COLO829 (cell line): ENCODE data around the gene TAL1.
A peak's percentile ranks its signal among the peaks of the same experiment; 100 is the strongest.
"Not testable (repeated sequence)": the region's sequence is repeated elsewhere in the genome, so short reads cannot be mapped to it uniquely, and the experiment has no call there.

Experiments used
- DNase-seq: peaks from one replicate; pipeline ENCODE4 v3.0.0; 2012; ENCODE audit warnings: low spot score

TAL1 gene

GRCh38 chr1:47232187-47232874 is at the start of gene TAL1:
TSS of gene TAL1 (minus strand) at chr1:47232225. CDS start at chr1:47225888, 6,337 bp downstream.
- DNase-seq: no peak

GRCh38 chr1:47280142-47280541 is 48.1 kb upstream of the TAL1 start:
- DNase-seq: no peak

DNA sequence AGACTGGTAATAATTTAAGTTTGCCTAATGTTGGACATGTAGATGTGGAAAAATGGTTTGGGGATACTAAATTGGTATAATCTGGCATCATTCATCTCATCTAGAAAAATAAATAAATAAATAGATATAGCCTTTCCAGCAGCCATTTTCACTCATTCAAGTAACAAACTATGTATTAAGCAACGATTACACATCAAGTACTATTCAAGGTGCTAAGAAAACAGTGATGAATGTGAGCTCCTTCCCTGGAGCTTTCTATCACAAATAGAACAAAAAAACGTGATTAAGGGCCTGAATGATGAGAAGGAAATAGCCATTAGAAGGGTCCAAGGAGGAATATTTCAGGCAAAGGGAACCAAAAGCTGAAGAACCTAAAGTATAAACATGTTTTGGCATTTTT is 44.8 kb upstream of the TAL1 start:
- no peak for DNase-seq

DNA sequence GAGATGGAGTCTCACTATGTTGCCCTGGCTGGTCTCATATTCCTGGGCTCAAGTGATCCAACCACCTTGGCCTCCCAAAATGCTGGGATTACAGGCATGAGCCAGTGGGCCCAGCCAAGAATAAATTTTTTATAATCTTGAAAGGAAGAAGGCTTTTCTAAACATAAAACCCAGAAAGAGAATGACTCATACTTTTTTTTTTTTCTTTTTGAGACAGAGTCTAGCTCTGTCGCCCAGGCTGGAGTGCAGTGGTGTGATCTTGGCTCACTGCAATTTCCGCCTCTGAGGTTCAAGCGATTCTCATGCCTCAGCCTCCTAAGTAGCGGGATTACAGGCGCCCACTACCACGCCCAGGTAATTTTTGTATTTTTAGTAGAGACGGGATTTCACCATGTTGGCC is 43.8 kb upstream of the TAL1 start:
- DNase-seq: not testable (repeated sequence)

DNA sequence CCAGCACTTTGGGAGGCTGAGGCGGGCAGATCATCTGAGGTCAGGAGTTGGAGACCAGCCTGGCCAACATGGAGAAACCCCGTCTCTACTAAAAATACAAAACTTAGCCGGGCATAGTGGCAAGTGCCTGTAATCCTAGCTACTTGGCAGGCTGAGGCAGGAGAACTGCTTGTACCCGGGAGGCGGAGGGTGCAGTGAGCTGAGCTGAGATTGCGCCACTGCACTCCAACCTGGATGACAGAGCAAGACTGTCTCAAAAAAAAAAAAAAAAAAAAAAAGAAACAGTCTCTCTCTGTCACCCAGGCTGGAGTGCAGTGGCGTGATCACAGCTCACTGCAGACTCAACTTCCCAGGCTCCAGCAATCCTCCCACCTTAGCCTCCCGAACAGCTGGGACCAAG is 33.5 kb upstream of the TAL1 start:
- DNase-seq: not testable (repeated sequence)

- DNase-seq: peak; percentile 28
These were observed 30.9 kb upstream of the TAL1 start for GRCh38 chr1:47262787-47263413.

DNA sequence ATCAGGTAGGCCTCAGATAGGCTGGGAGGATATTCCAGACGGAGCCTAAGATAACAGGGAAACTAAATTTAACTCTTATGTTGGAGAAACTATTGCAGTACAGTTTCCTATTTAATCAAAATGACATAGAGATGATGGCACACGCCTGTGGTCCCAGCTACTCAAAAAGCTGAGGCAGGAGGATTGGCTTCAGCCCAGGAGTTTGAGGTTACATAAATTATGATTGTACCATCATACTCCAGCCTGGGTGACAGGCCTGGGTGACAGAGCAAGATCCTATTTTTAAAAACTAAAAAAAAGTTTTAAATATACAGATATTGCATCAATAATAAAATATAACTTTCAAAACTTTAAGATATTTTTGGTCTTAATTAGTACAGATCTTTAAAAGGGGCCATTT is 25.2 kb upstream of the TAL1 start:
- no peak for DNase-seq

- no peak for DNase-seq
These were observed 20.8 kb upstream of the TAL1 start for GRCh38 chr1:47252795-47253194.

DNA sequence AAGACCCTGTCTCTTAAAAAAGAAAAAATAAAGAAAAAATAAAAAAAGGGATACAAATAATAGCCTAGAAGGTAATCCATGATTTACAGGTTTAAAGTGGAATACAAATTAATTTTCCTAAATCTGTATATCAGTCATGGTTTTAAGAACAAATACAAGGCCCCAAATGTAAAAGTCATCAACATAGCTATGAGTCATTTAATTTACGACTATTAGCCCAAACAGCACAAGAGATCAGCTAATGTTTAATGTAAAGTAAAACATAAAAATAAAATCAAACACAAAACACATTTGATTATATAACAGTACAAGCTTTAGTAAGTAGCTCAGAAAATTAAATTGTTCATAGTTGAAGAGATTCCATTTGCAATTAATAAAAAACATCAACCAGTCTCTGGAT is 20.3 kb upstream of the TAL1 start:
- DNase-seq: no peak

DNA sequence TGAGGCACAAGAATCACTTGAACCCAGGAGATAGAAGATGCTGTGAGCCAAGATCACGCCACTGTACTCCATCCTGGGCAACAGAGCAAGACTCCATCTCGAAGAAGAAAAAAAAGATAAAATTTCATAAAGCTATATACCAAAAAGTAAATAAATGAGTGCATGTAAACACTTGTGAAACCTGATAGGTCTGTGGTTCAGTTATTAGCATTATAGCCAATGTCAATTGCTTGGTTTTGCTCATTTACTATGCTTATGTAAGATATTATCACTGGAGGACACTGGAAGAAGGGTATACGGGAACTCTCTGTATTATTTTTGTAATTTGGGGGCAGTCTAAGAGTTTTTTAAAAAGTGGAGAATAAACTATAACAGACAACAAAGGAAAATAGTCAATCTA is 17.7 kb upstream of the TAL1 start:
- DNase-seq: no peak

DNA sequence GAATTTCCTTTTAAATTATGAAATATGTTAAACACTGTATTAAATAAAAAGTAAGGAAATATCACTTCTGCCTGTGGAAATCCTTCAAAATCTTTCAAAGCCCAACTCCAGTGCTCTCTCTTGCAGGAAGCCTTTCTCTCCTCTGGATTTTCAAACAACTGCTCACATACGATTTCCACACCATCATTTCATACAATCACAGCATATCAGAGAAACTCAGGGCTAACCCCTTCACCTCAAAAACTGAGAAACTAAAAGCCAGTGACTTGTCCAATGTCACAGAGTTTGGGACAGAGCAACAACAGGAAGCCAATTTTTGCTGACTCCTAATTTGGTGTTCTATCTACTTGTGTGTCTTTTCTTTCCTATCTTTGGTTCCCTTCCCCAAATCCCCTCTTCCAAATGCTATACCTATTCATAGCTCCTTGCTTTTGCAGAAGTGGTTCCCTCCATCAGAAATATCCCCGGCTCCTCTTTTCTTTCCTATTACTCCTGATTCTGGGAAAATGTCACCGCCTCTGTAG is 12.4 kb upstream of the TAL1 start:
- no peak for DNase-seq

DNA sequence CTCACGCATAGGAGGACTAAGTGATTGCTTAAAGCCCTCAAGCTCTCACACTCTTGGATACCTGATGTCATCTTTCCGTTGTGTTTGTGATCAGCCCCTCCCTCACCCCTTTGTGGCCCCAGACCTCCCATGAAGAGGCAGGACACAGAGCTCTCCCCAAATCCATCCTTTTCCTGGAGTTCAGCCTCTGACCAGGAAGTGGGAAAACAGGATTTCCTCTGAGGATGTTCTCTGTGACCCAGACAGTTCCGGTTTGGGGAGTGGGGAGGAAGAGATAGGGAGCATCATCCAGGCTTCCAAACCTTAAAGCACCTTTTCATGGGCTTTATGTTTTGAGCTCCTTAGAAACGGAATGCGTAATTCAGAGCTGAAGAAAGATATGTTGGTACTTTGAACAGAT is 11.9 kb upstream of the TAL1 start:
- no peak for DNase-seq

DNA sequence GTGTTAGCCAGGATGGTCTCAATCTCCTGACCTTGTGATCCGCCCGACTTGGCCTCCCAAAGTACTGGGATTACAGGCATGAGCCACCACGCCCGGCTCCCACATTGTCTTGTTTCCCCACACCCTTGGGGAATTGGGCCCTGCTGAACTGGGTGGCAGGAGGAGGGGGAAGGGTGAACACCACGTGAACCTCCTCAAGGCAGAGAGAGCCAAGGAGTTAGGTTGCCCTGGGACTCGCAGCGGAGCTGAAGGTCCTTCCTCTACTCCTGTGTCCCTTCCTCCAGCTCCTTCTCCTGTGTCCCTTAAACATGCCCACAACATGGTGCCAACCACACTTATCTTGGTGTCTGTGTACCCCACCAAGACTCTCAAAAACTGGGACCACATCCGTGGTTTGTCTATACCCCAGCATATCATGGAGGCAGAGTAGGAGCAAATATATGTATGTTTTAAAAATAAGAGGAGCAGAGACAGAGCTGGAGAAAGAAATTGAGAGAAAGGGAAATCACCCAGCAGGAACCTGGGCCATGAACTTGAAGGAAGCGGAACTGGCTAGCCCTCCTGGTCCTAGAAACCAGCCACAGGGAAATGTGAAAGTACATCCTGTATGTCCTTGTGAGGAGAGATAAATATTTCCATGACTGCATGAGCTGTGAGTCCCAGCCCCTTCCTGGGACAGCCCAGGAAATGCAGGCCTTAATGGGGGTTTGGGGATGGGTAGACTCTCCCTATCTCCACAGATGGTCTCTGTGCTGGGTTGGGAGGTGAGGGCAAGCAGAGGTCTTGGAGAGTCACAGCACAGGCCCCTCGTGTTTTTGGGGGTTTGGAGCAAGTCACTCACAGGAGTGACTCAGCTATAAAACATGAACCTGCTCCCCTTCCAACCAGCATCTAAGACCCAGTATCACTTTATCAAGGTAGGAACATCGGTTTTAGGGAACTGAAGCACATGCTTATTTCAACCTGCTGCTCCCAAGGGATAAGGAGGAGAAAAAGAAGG is 9.4 kb upstream of the TAL1 start:
- DNase-seq: no peak

DNA sequence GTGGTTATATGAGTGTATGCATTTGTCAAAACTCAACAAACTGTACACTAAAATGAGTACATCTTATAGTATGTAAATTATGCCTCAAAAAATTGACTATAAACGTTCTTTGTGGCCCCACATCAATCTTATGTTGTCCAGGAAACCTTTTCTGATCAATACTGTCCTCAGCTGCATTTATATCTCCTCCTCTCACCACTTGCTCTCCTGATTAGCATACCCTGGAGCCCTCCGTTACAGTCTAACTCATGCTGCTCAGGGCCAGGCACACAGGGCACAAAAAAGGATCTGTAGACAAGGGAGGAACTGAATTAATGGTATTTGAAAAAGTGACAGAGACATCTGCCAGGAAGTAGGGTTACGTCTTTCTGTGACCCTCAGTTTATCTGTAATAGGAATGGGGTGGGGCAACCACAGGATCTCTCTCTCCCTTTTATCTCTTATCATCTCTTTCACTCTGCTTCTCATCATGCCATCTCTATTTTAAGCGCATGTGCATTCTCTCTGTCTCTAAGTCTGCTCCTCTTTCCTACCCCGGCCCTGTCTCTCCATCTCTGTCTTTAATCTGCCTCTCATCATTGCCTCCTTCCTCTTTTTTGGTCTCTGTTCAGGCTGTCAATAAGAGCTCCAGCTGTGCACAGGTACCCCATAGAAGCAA is 7.0 kb upstream of the TAL1 start:
- no peak for DNase-seq

GRCh38 chr1:47235806-47236205 is 3.8 kb upstream of the TAL1 start:
- DNase-seq: no peak

- DNase-seq: no peak
These were observed 3.2 kb upstream of the TAL1 start for GRCh38 chr1:47235241-47235681.

DNA sequence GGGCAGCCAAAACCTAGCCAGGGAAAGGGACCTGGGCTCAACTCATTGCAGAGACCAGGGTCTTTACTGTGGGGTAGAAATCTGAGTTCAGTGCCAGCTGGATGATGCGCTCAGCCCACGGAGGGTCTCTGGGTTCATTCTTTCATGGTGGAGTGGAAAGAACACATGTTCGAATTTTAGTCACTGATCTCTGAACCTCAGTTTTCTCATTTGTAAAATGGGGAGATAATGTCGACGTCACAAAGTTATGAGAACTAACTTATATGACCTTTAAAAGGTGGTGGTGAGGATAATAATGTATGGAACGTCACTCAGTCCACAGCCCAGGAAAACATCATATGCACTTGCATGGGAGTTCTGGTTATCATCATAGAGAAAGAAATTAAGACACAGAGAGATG is 1.2 kb upstream of the TAL1 start:
- no peak for DNase-seq

GRCh38 chr1:47231301-47232186 is 481 bp downstream of the TAL1 start:
- no peak for DNase-seq

- DNase-seq: no peak
These were observed 1.2 kb downstream of the TAL1 start for GRCh38 chr1:47230692-47231300.

- no peak for DNase-seq
These were observed 1.9 kb downstream of the TAL1 start for GRCh38 chr1:47229886-47230691.
